Breast epithelium (tissue), 4 donors: ENCODE measurements around the gene CFAP100. TPM values are rescaled to one million over a fixed set of nuclear protein-coding genes. Genes with fewer than 3 reads are reported as not detected.

ENCODE experiments used
- DNase-seq, 2 donors: peaks; one replicate each; pipeline ENCODE4 v3.0.0-alpha.2; 2019; ENCODE audit warnings: low spot score in 2 of 2
- H3K27ac ChIP-seq, 2 donors: fragments of 200-600 bp; sonication (generic) in 1 of 2; one replicate each; pipeline ENCODE4 v1.5.1; 2016 to 2019; ENCODE audit warnings: mild to moderate bottlenecking in 1 of 2
- H3K27me3 ChIP-seq, 2 donors: fragments of 200-600 bp; sonication (generic) in 1 of 2; one replicate each; pipeline versions ENCODE4 v1.5.1 to v1.6.0; 2017 to 2019; ENCODE audit warnings: control low read depth in 1 of 2, mild to moderate bottlenecking in 1 of 2
- H3K36me3 ChIP-seq: fragments of 200-600 bp; one replicate; pipeline ENCODE4 v1.5.1; 2019
- H3K4me1 ChIP-seq, 2 donors: fragments of 200-600 bp; sonication (generic); one replicate each; pipeline ENCODE4 v1.5.1; 2016 to 2019; ENCODE audit warnings: control low read depth in 1 of 2
- H3K4me3 ChIP-seq, 3 donors: fragments of 200-600 bp; sonication (generic); 1 replicate in 2 of 3; 2 replicates in 1 of 3; pipeline ENCODE4 v1.5.1; 2016 to 2019; ENCODE audit warnings: mild to moderate bottlenecking in 3 of 3, moderate library complexity in 2 of 3
- H3K9me3 ChIP-seq, 2 donors: fragments of 200-600 bp; sonication (generic) in 1 of 2; one replicate each; pipeline ENCODE4 v1.5.1; 2016 to 2019; ENCODE audit warnings: control low read depth in 1 of 2
- POLR2A ChIP-seq: fragments of 450-650 bp; IDR thresholded peaks from one replicate; pipeline ENCODE4 v1.6.1; 2016; ENCODE audit warnings: antibody characterized with exemption, mild to moderate bottlenecking, moderate library complexity
- POLR2AphosphoS5 ChIP-seq, 3 donors: sonication (generic); formaldehyde crosslinking; IDR thresholded peaks; one replicate each; pipeline ENCODE4 v1.6.1; 2017; ENCODE audit warnings: antibody characterized with exemption in 3 of 3
- intact Hi-C: fragments of 100-400 bp; cut with DNase I; formaldehyde crosslinking; loops from one replicate; pipeline ENCODE4 v1.15.1; 2023; ENCODE audit warnings: low total_unique reads
- total RNA-seq, 3 donors: library from RNA; depleted of rRNA; stranded (reverse); fragments of >200 nt; gene quantifications; one replicate each; pipeline ENCODE4 v1.1.0, GENCODE V29; 2016
- TF ChIP-seq, protein P1 (sequence below), 3 donors: fragments of 450-650 bp; IDR thresholded peaks; one replicate each; pipeline ENCODE4 v1.5.1; 2016 to 2017; ENCODE audit warnings: antibody characterized with exemption in 3 of 3, mild to moderate bottlenecking in 3 of 3, moderate library complexity in 3 of 3

The CFAP100 gene
- total RNA-seq, 3 donors from 2014 or later, result not detected

DNA sequence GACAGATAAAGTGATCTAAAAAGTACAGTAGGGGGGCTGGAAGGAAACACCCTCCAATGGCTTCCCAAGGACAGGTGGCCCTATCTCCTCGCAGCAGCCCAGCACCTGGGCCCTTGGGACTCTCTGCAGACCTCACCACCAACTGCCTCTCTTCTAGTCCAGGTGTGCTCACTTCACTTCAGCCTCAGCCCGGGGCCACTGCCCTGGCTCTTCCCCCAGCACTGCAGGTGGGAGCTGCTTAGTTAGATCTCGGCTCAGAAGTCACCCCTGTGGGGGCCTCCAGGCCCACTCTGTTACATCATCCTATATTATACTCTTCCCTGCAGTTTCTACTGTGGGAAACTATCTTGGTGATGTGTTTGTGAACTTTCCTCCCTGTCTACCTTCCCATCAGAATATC lies 39.5 kb upstream of the CFAP100 start:
- TF ChIP-seq POLR2AphosphoS5 (IDR thresholded peaks at IDR 0.05), result no peak
- no peak for TF ChIP-seq POLR2A
- TF ChIP-seq, protein P1, sequence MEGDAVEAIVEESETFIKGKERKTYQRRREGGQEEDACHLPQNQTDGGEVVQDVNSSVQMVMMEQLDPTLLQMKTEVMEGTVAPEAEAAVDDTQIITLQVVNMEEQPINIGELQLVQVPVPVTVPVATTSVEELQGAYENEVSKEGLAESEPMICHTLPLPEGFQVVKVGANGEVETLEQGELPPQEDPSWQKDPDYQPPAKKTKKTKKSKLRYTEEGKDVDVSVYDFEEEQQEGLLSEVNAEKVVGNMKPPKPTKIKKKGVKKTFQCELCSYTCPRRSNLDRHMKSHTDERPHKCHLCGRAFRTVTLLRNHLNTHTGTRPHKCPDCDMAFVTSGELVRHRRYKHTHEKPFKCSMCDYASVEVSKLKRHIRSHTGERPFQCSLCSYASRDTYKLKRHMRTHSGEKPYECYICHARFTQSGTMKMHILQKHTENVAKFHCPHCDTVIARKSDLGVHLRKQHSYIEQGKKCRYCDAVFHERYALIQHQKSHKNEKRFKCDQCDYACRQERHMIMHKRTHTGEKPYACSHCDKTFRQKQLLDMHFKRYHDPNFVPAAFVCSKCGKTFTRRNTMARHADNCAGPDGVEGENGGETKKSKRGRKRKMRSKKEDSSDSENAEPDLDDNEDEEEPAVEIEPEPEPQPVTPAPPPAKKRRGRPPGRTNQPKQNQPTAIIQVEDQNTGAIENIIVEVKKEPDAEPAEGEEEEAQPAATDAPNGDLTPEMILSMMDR (IDR thresholded peaks at IDR 0.05), result no peak

DNA sequence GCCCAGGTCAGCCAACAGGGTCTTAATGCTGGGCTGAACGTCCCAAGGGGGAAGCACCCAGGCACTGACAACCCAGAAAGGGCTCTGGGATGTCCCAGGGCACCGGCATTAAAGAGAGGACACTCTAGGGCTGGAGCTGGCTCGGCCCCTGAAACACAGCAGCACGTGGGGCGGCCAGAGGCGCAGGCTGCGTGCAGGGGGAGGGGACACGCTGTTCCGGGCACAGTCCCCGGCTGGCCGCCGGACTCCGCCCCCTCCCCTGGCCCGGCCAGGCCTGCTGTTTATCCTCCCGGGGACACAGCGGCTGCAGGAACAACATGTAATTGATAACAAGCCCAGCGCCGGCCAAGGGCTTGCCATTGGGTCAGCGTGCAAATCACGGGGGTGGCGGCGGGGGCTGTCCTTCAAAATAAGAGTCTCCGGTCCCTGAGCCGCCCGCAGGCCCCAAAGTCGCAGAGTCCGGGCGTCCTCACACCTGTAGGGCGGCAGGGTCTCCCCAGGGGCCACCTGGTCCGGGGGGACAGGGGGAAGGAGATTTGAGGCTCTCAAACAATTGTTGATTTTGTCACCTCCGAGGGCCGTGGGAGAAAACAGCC lies 38.8 kb upstream of the CFAP100 start:
- Histone ChIP-seq H3K4me1 (peaks cover 0 to 4% of the 10 kb centered on the region in 2 donors), H3K36me3 (no peaks in the 10 kb centered on the region)
- intact Hi-C loops, result no loop called here

More for the DNA sequence above, 39.5 kb upstream of the CFAP100 start:
- intact Hi-C loops, result no loop called here
- Histone ChIP-seq H3K4me3 (peak overlapping the region; percentile 73 to 89 (median 82)), H3K36me3 (no peaks in the 10 kb centered on the region), H3K27ac (peak overlapping the region; percentile 90 to 97), H3K27me3 (no peaks in the 10 kb centered on the region), H3K9me3 (no peaks in the 10 kb centered on the region), H3K4me1 (peaks cover 0 to 4% of the 10 kb centered on the region in 2 donors)
- no peak for DNase-seq

DNA sequence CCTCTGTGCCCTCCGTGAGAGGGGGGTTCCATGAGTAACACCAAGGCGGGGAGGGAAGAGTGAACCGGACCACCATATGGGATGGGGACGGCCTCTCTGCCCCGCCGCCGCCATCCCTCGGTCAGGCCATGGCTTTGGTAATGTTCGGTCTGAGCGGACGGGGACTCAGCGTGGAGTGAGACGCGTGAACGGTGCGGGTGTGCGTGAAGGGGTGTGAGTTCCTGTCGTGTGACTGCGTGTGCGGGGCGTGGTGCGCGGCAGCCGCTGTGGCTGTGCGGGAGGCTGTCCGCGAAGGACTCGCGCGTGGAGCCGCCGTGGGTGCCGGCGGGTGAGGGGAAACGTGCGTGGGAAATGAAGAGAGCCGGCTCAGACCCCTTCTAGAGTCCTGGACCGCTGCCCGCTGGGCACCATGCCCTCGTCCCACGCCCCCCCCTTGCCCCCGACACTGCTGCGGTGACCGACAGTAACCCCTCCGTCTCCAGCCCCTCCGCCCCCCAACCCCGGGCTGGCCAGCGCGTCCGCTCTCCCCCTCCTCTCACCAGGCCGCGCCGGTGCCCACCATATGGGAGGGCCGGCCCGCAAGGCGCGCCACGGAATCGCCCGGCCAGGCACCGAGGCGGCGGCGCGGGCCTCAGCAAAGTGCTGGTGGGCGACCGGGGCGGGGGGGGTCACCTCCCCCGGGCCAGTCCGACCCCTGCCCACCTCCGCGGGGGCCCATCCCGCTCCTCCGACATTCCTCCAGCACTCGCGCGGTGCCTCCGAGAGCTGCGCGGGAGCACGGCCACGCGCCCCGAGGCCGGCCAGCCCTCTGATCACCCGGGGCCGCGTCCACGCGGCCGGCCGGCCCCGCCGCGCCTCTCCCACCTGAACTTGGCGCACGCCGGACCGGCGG lies 38.1 kb upstream of the CFAP100 start:
- intact Hi-C loops, result no loop called here
- no peak for DNase-seq
- H3K36me3 ChIP-seq, result no peaks in the 10 kb centered on the region
- H3K9me3 ChIP-seq, result no peaks in the 10 kb centered on the region
- TF ChIP-seq POLR2AphosphoS5 (IDR thresholded peaks at IDR 0.05) (no peak), POLR2A (no peak)
- TF ChIP-seq, protein P1 (IDR thresholded peaks at IDR 0.05), result no peak
- H3K4me3 ChIP-seq, result peak overlapping the region; percentile 73 to 89 (median 82)
- peaks cover 0 to 9% of the 10 kb centered on the region in 2 donors for H3K27me3 ChIP-seq
- H3K4me1 ChIP-seq, result peaks cover 0 to 4% of the 10 kb centered on the region in 2 donors
- peak overlapping the region; percentile 90 to 97 for H3K27ac ChIP-seq

More for the DNA sequence above, 38.8 kb upstream of the CFAP100 start:
- Histone ChIP-seq H3K27ac (peak overlapping the region; percentile 90 to 97), H3K27me3 (peaks cover 0 to 3% of the 10 kb centered on the region in 2 donors), H3K4me3 (peak overlapping the region; percentile 73 to 89 (median 82)), H3K9me3 (no peaks in the 10 kb centered on the region)
- peak; percentile 90 to 95 for DNase-seq
- TF ChIP-seq POLR2AphosphoS5 (IDR thresholded peaks at IDR 0.05) (peak; percentile 76 to 91 (median 79)), POLR2A (peak; percentile 48)
- TF ChIP-seq, protein P1 (IDR thresholded peaks at IDR 0.05), result peak in 1 of 3 donors; percentile 8

DNA sequence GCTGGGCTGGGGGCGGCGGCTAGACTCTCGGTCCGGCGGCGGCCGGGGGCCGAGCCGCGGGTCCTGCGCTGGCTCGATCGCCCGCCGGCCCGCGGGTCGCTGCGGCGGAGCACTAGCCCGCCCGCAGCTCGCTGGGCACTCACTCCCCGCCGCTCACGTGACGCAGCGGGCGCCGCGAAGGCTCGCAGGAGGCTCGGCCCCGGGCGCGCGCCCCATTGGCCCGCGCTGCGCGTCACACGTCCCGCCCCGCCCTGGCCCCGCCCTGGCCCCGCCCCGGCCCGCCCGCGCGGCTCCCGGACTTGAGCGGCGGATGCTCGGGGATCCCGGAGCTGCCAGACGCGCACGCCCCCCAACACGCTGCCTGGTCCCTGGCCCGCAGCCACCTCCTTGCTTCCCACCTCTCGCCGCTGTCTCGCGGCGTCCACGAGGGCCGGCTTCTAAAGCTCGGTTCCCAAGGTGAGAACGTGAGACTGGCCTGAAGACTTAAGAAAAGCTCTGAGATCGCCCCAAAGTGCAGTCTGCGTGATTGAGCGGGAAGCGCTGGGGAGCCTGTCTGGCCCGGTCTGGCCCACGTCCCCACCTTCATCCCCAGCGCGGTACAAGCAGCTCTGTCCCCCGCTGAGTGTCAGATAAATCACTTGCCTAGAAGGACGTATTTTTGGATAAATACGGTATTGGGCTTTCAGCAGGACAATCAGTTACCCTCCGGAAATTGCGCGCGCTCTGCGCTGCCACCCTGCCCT lies 37.2 kb upstream of the CFAP100 start, which contains the start of gene KLF15:
KLF15 (minus strand) TSS at position 114 of the 743 bp plus-strand sequence. CDS start 4,486 bp downstream, outside the sequence.
- TF ChIP-seq POLR2AphosphoS5 (IDR thresholded peaks at IDR 0.05) (peak in 2 of 3 donors; percentile 31 to 71), POLR2A (no peak)
- intact Hi-C loops, result no loop called here

More for the DNA sequence above, 37.2 kb upstream of the CFAP100 start, which contains the start of gene KLF15:
- peak; percentile 80 to 85 for DNase-seq
- H3K9me3 ChIP-seq, result no peaks in the 10 kb centered on the region
- H3K27ac ChIP-seq, result peak within 1 kb of the TSS; percentile 90 to 97
- H3K4me3 ChIP-seq, result peak within 1 kb of the TSS; percentile 73 to 89 (median 82)
- no peaks in the 10 kb centered on the region for H3K36me3 ChIP-seq
- H3K27me3 ChIP-seq, result peaks cover 0 to 9% of the 10 kb centered on the region in 2 donors
- peaks cover 0 to 4% of the 10 kb centered on the region in 2 donors for H3K4me1 ChIP-seq
